A549 (cell line): Measurements from ENCODE around the gene PGAM1. TPM values are rescaled to one million over a fixed set of nuclear protein-coding genes. Genes with fewer than 3 reads are reported as not detected.

Source experiments
- ATAC-seq, 2 experiments: fragments of 200-7000 bp in 1 of 2; fragments of >200 bp in 1 of 2; cut with Nextera tagmentation in 1 of 2; cut with Tn5 transposase in 1 of 2; 3 replicates each; pipeline versions ENCODE4 v1.8.0 to v1.9.1; 2018 to 2020; ENCODE audit warnings: mild to moderate bottlenecking in 1 of 2, moderate library complexity in 1 of 2
- CTCF ChIA-PET: fragments of 300-600 bp; sonication (Branson Sonifier 250); formaldehyde crosslinking; extraction: SDS; loops from one replicate; lab custom pipeline; 2021; ENCODE audit warnings: antibody characterized with exemption, inconsistent platforms; lab: Yijun Ruan, JAX
- POLR2A ChIA-PET: fragments of 350-600 bp; formaldehyde crosslinking; extraction: SDS; loops from one replicate; lab custom pipeline; 2021; ENCODE audit warnings: antibody characterized with exemption, inconsistent platforms; lab: Yijun Ruan, JAX
- DNase-seq, 2 experiments: peaks; one replicate each; pipeline versions ENCODE4 v3.0.0 to v3.0.0-alpha.2; 2011 to 2016; ENCODE audit warnings: low read depth in 1 of 2, low spot score in 1 of 2
- FAIRE-seq: peaks from 2 replicates; lab custom pipeline; 2011; peaks lifted over from hg19 to GRCh38; lab: Jason Lieb, UNC
- H3K27ac ChIP-seq, 2 experiments: fragments of >200 bp; sonication (Bioruptor Twin); formaldehyde crosslinking; 3 replicates each; pipeline ENCODE4 v1.5.1; 2016 to 2017
- H3K4me1 ChIP-seq: fragments of >200 bp; sonication (Bioruptor Twin); formaldehyde crosslinking; 3 replicates; pipeline ENCODE4 v1.6.1; 2016
- H3K4me2 ChIP-seq: fragments of >200 bp; sonication (Bioruptor Twin); formaldehyde crosslinking; 3 replicates; pipeline ENCODE4 v1.6.1; 2016
- H3K4me3 ChIP-seq: fragments of >200 bp; sonication (Bioruptor Twin); formaldehyde crosslinking; 3 replicates; pipeline ENCODE4 v1.5.1; 2016
- H3K9me3 ChIP-seq: fragments of >200 bp; sonication (Bioruptor Twin); formaldehyde crosslinking; 3 replicates; pipeline ENCODE4 v1.6.1; 2016
- BCL3 ChIP-seq: fragments of >200 bp; sonication (Bioruptor Twin); formaldehyde crosslinking; IDR thresholded peaks from 3 replicates; pipeline ENCODE4 v1.6.1; 2016
- CBX2 ChIP-seq: fragments of 200-600 bp; sonication (generic); IDR thresholded peaks from 2 replicates; pipeline ENCODE4 v1.6.1; 2016; ENCODE audit warnings: low read depth, mild to moderate bottlenecking, borderline replicate concordance
- CEBPB ChIP-seq, 2 experiments: fragments of >200 bp in 1 of 2; sonication (Bioruptor Twin) in 1 of 2; formaldehyde crosslinking in 1 of 2; IDR thresholded peaks; 2 replicates each; pipeline ENCODE4 v1.6.1; 2012 to 2016
- CTCF ChIP-seq: fragments of >200 bp; sonication (Bioruptor Twin); formaldehyde crosslinking; IDR thresholded peaks from 3 replicates; pipeline ENCODE4 v1.5.1; 2016
- EHMT2 ChIP-seq: fragments of 200-600 bp; sonication (generic); IDR thresholded peaks from 2 replicates; pipeline ENCODE4 v1.6.1; 2016; ENCODE audit warnings: antibody characterized with exemption, low read depth, mild to moderate bottlenecking, moderate library complexity
- EP300 ChIP-seq, 2 experiments: fragments of >200 bp; sonication (Bioruptor Twin); formaldehyde crosslinking; IDR thresholded peaks; 2 replicates in 1 of 2; 3 replicates in 1 of 2; pipeline ENCODE4 v1.6.1; 2016 to 2017
- ESRRA ChIP-seq: fragments of 150-350 bp; IDR thresholded peaks from 2 replicates; pipeline ENCODE4 v1.6.1; 2014; ENCODE audit warnings: mild to moderate bottlenecking, low read length, borderline replicate concordance
- FOXS1 ChIP-seq: fragments of 250-450 bp; sonication (Bioruptor Pico); IDR thresholded peaks from 2 replicates; pipeline ENCODE4 v1.5.0; 2020; ENCODE audit warnings: mild to moderate bottlenecking, moderate library complexity
- HDAC2 ChIP-seq: fragments of 200-600 bp; sonication (generic); IDR thresholded peaks from 2 replicates; pipeline ENCODE4 v1.6.1; 2016
- HEYL ChIP-seq: fragments of 250-450 bp; sonication (Bioruptor Pico); IDR thresholded peaks from 2 replicates; pipeline ENCODE4 v1.8.0; 2021; ENCODE audit warnings: mild to moderate bottlenecking, moderate library complexity
- HMGXB4 ChIP-seq: fragments of 250-450 bp; sonication (Bioruptor Pico); IDR thresholded peaks from 2 replicates; pipeline ENCODE4 v1.5.0; 2021; ENCODE audit warnings: mild to moderate bottlenecking, moderate library complexity, borderline replicate concordance
- HOXA7 ChIP-seq: fragments of 250-450 bp; sonication (Bioruptor Pico); IDR thresholded peaks from 2 replicates; pipeline ENCODE4 v1.5.0; 2020; ENCODE audit warnings: mild to moderate bottlenecking, moderate library complexity
- PHF8 ChIP-seq: fragments of 200-600 bp; sonication (generic); IDR thresholded peaks from 2 replicates; pipeline ENCODE4 v1.6.1; 2016; ENCODE audit warnings: low read depth, mild to moderate bottlenecking, antibody characterized with exemption, moderate library complexity, borderline replicate concordance
- POLR2AphosphoS2 ChIP-seq: conservative IDR thresholded peaks from 2 replicates; pipeline ENCODE4 v1.6.1; 2012; ENCODE audit warnings: low read length, improper control_type of control experiment, inconsistent platforms
- REST ChIP-seq: fragments of 200-600 bp; sonication (generic); IDR thresholded peaks from 2 replicates; pipeline ENCODE4 v1.6.1; 2016; ENCODE audit warnings: antibody characterized with exemption, mild to moderate bottlenecking, moderate library complexity
- RFX5 ChIP-seq: fragments of 450-650 bp; IDR thresholded peaks from 2 replicates; pipeline ENCODE4 v1.7.1; 2014; ENCODE audit warnings: antibody characterized with exemption, mild to moderate bottlenecking, moderate library complexity
- TP53 ChIP-seq: fragments of 250-450 bp; sonication (Bioruptor Pico); IDR thresholded peaks from 2 replicates; pipeline ENCODE4 v1.5.0; 2021; ENCODE audit warnings: mild to moderate bottlenecking, moderate library complexity
- ZSCAN20 ChIP-seq: fragments of 250-450 bp; sonication (Bioruptor Pico); IDR thresholded peaks from 2 replicates; pipeline ENCODE4 v1.8.0; 2022; ENCODE audit warnings: mild to moderate bottlenecking, moderate library complexity
- WGBS: methylation state at CpG from one replicate; pipeline ENCODE4 v1.1.6; 2017; ENCODE audit errors: missing lambda C conversion rate; 5-methylcytosine and 5-hydroxymethylcytosine counted together
- polyA plus RNA-seq, 4 experiments: library from polyadenylated mRNA; depleted of rRNA in 3 of 4; stranded (reverse); fragments of >200 nt; fragmentation: RNase III in 1 of 4; extraction: RNeasy Plus Mini Kit Qiagen cat#74134 plus additional on column Dnase treatment in 1 of 4; gene quantifications; 2 replicates in 3 of 4; 3 replicates in 1 of 4; pipeline ENCODE4 v1.2.3, GENCODE V29; 2011 to 2017

PGAM1 gene
- polyA plus RNA-seq, 2 of the 4 experiments (the other 2 are of a cell fraction): 459 to 557 TPM

GRCh38 chr10:97456034-97456685 lies 30.2 kb downstream of the PGAM1 start:
- WGBS: 87% methylated on average over 5 of the region's 5 CpGs
- FAIRE-seq (no peak), DNase-seq (no peak), ATAC-seq (no peak)
- Histone ChIP-seq H3K27ac (no peak overlapping the region), H3K4me1 (no peaks in the 10 kb centered on the region), H3K9me3 (no peaks in the 10 kb centered on the region), H3K4me2 (no peak overlapping the region), H3K4me3 (no peak overlapping the region)
- ChIA-PET POLR2A (no interaction called here), CTCF (interaction anchor here (0.9 to 12.9 kb wide), 7 partner anchors 11 to 156 kb away, joined by 3 to 218 read pairs (median 4); partner anchors contain the start of gene ANKRD2)
- TF ChIP-seq POLR2AphosphoS2 (no peak), BCL3 (no peak), CBX2 (no peak), HMGXB4 (no peak)

GRCh38 chr10:97456686-97457065 lies 30.7 kb downstream of the PGAM1 start:
- Histone ChIP-seq H3K27ac (no peak overlapping the region), H3K4me3 (no peak overlapping the region), H3K9me3 (no peaks in the 10 kb centered on the region)
- no peak for DNase-seq
- POLR2A ChIA-PET: no interaction called here
- TF ChIP-seq CEBPB (IDR thresholded peaks at IDR 0.05): no peak
- no peak for TF ChIP-seq EHMT2
- TF ChIP-seq HMGXB4: no peak
- TF ChIP-seq HOXA7 (CRISPR knock-in tag): no peak
- TF ChIP-seq PHF8: no peak
- TF ChIP-seq HEYL (CRISPR knock-in tag): no peak
- no peak for TF ChIP-seq EP300 (IDR thresholded peaks at IDR 0.05)
- TF ChIP-seq, all 56 proteins: peak for 0
- Histone ChIP-seq H3K4me2 (no peak overlapping the region), H3K4me1 (no peaks in the 10 kb centered on the region)
- WGBS: 92% methylated on average over 3 of the region's 3 CpGs
- ATAC-seq (no peak), FAIRE-seq (no peak)
- CTCF ChIA-PET: interaction anchor here (0.7 to 12.9 kb wide), 6 partner anchors 12 to 178 kb away, joined by 3 to 218 read pairs (median 5); no protein-coding TSS in a partner anchor

- Histone ChIP-seq H3K4me2 (no peak overlapping the region), H3K9me3 (no peaks in the 10 kb centered on the region), H3K4me1 (peaks cover 4% of the 10 kb centered on the region; the same call in 2 of the 3 replicates), H3K27ac (no peak overlapping the region), H3K4me3 (no peak overlapping the region)
- ATAC-seq: no peak
- no peak for FAIRE-seq
- WGBS: 97% methylated on average over 7 of the region's 7 CpGs
- TF ChIP-seq FOXS1 (no peak), HDAC2 (no peak), TP53 (CRISPR knock-in tag) (no peak), ZSCAN20 (CRISPR knock-in tag) (no peak), ESRRA (no peak), HMGXB4 (no peak), REST (no peak), CTCF (no peak), RFX5 (no peak)
- ChIA-PET POLR2A (no interaction called here), CTCF (interaction anchor here (1.1 to 12.9 kb wide), 7 partner anchors 9 to 156 kb away, joined by 3 to 218 read pairs (median 4); no protein-coding TSS in a partner anchor)
- DNase-seq: no peak
These were observed 33.1 kb downstream of the PGAM1 start for GRCh38 chr10:97459111-97459510.
